Left lobe of liver (tissue), 2 donors: ENCODE results near the gene GATAD2B. TPM values are rescaled to one million over a fixed set of nuclear protein-coding genes. Genes with fewer than 3 reads are reported as not detected.
"Not testable (repeated sequence)": the region's sequence is repeated elsewhere in the genome, so short reads cannot be mapped to it uniquely, and the experiment has no call there.

Source experiments
- ATAC-seq: fragments of 200-7000 bp; cut with Tn5 transposase; one replicate; pipeline ENCODE4 v1.9.1; 2020; ENCODE audit warnings: mild to moderate bottlenecking, moderate library complexity
- DNase-seq: peaks from one replicate; pipeline ENCODE4 v3.0.0-alpha.2; 2020; ENCODE audit warnings: low spot score
- total RNA-seq: library from RNA; stranded (reverse); gene quantifications from one replicate; pipeline ENCODE4 v1.2.1, GENCODE V29; 2021
- donor health status: DM: no; HTN: no; CAD: no; lungs with moderate emphysema.
- donor health status: DM: no; HTN: yes; CAD: no.

Gene GATAD2B
- total RNA-seq, 1 donor from 2014 or later: 18.9 TPM

GRCh38 chr1:153899509-153899908 lies 23.3 kb downstream of the GATAD2B start:
- ATAC-seq: no peak
- DNase-seq: no peak

GRCh38 chr1:153895866-153896265 lies 26.9 kb downstream of the GATAD2B start:
- ATAC-seq: not testable (repeated sequence)

GRCh38 chr1:153891042-153891441 lies 31.7 kb downstream of the GATAD2B start:
- not testable (repeated sequence) for DNase-seq

More at GRCh38 chr1:153895866-153896265, 26.9 kb downstream of the GATAD2B start:
- DNase-seq: not testable (repeated sequence)

GRCh38 chr1:153888533-153888932 lies 34.2 kb downstream of the GATAD2B start:
- DNase-seq (no peak), ATAC-seq (peak; percentile 38)

More at GRCh38 chr1:153891042-153891441, 31.7 kb downstream of the GATAD2B start:
- not testable (repeated sequence) for ATAC-seq

GRCh38 chr1:153886127-153886526 lies 36.6 kb downstream of the GATAD2B start:
- DNase-seq: no peak
- ATAC-seq: no peak

GRCh38 chr1:153883223-153883622 lies 39.5 kb downstream of the GATAD2B start:
- ATAC-seq (no peak), DNase-seq (no peak)

- DNase-seq (no peak), ATAC-seq (no peak)
Measured at GRCh38 chr1:153882296-153882912, 40.4 kb downstream of the GATAD2B start.

- DNase-seq (no peak), ATAC-seq (no peak)
Measured at GRCh38 chr1:153881751-153882150, 41.0 kb downstream of the GATAD2B start.

- peak; percentile 81 for ATAC-seq
- peak; percentile 67 for DNase-seq
Measured at GRCh38 chr1:153880962-153881361, 41.8 kb downstream of the GATAD2B start.

GRCh38 chr1:153880024-153880423 lies 42.7 kb downstream of the GATAD2B start:
- DNase-seq: no peak
- ATAC-seq: no peak

GRCh38 chr1:153877112-153877511 lies 45.7 kb downstream of the GATAD2B start:
- ATAC-seq (no peak), DNase-seq (no peak)

GRCh38 chr1:153872934-153873333 lies 49.8 kb downstream of the GATAD2B start:
- DNase-seq (no peak), ATAC-seq (no peak)

- DNase-seq (no peak), ATAC-seq (no peak)
Measured at GRCh38 chr1:153872331-153872730, 50.4 kb downstream of the GATAD2B start.

- no peak for DNase-seq
Measured at GRCh38 chr1:153869486-153869885, 53.3 kb downstream of the GATAD2B start.

GRCh38 chr1:153866045-153866850 lies 56.5 kb downstream of the GATAD2B start:
- DNase-seq (no peak), ATAC-seq (peak; percentile 85)

More at GRCh38 chr1:153869486-153869885, 53.3 kb downstream of the GATAD2B start:
- ATAC-seq: no peak

GRCh38 chr1:153860285-153860684 lies 62.5 kb downstream of the GATAD2B start:
- no peak for DNase-seq
- ATAC-seq: peak; percentile 45

- ATAC-seq (no peak), DNase-seq (no peak)
Measured at GRCh38 chr1:153857505-153857904, 65.3 kb downstream of the GATAD2B start.

GRCh38 chr1:153856763-153857162 lies 66.0 kb downstream of the GATAD2B start:
- no peak for DNase-seq
- no peak for ATAC-seq

- ATAC-seq (no peak), DNase-seq (no peak)
Measured at GRCh38 chr1:153852170-153852569, 70.6 kb downstream of the GATAD2B start.

- DNase-seq (no peak), ATAC-seq (no peak)
Measured at GRCh38 chr1:153849487-153850185, 73.1 kb downstream of the GATAD2B start.

- ATAC-seq: no peak
- DNase-seq: no peak
Measured at GRCh38 chr1:153848805-153849204, 74.0 kb downstream of the GATAD2B start.

- ATAC-seq: no peak
- no peak for DNase-seq
Measured at GRCh38 chr1:153845158-153845557, 77.6 kb downstream of the GATAD2B start.
